ENCODE measurements around the gene CYP27C1.
"Not testable (repeated sequence)": the region's sequence is repeated elsewhere in the genome, so short reads cannot be mapped to it uniquely, and the experiment has no call there.

Gene CYP27C1

DNA sequence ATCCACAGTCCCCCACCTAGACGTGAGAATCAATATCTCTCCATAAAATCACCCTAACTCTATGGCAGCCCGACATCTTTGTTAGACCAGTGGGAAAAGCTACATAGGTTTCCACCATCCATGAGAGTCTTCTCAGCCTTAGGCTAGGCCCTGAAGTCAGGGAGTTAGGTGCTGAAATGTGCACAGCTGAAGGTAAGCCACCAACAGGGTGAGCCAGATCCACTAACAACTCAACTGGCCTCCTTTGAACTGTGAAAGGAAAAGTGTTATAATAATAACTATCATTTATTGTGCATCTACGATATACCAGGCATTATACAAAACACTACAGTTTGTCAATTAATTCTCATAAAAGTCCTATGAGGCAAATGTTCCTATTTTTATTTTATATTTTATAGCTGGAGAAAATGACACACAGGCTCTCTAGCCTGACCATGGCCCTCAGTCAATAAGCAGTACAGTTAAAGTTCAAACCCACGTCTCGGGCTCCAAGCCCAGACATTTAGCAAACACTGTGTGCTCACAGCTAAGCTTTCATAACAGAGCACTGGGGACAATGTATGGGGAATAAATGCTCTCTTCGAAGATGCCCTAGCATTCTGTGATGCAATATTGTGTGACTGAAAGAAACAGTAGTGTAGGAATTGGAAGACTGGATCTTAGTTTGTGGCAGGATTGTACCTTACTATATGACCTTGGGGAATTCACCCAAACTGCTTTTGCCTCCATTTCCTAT lies 11.2 kb upstream of the CYP27C1 start:
- in situ Hi-C loops (cut with MboI; ENCODE audit: low sequenced_read_pairs, unreplicated experiment): no loop called here
- no peak for TF ChIP-seq CTCF (IDR thresholded peaks at IDR 0.05; ENCODE audit: borderline replicate concordance, control extremely low read depth, extremely low read depth, insufficient read depth, missing control alignments)
- no peak for DNase-seq (ENCODE audit: low spot score)

DNA sequence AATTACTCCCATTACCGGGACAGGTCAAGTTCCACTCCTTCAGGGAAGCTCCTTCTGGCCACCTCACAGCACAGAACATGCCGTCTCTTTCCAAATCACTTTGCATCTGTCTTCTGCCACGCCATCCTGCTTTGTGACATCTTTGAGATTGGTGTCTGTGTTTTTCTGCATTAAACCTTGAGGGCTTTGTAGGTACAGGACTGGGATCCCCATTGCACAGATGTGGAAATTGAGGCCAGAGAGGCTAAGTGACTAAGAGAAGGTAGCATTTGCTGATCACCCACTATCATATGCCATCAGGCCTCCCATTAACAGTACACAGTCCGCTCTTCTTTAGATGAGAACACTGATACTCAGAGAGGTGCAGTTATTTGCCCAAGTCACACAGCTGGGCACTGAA lies 9.5 kb upstream of the CYP27C1 start:
- in situ Hi-C loops (cut with MboI; ENCODE audit: low sequenced_read_pairs, unreplicated experiment): no loop called here
- no peak for TF ChIP-seq CTCF (IDR thresholded peaks at IDR 0.05; ENCODE audit: borderline replicate concordance, control extremely low read depth, extremely low read depth, insufficient read depth, missing control alignments)
- no peak for DNase-seq (ENCODE audit: low spot score)

GRCh38 chr2:127228102-127228501 lies 8.0 kb upstream of the CYP27C1 start:
- TF ChIP-seq CTCF (IDR thresholded peaks at IDR 0.05; ENCODE audit: borderline replicate concordance, control extremely low read depth, extremely low read depth, insufficient read depth, missing control alignments): no peak
- DNase-seq (ENCODE audit: low spot score): no peak
- in situ Hi-C loops (cut with MboI; ENCODE audit: low sequenced_read_pairs, unreplicated experiment): no loop called here

- in situ Hi-C loops (cut with MboI; ENCODE audit: low sequenced_read_pairs, unreplicated experiment); DNase-seq (ENCODE audit: low spot score): not testable (repeated sequence)
Observed at GRCh38 chr2:127227264-127227660, 7.2 kb upstream of the CYP27C1 start.

DNA sequence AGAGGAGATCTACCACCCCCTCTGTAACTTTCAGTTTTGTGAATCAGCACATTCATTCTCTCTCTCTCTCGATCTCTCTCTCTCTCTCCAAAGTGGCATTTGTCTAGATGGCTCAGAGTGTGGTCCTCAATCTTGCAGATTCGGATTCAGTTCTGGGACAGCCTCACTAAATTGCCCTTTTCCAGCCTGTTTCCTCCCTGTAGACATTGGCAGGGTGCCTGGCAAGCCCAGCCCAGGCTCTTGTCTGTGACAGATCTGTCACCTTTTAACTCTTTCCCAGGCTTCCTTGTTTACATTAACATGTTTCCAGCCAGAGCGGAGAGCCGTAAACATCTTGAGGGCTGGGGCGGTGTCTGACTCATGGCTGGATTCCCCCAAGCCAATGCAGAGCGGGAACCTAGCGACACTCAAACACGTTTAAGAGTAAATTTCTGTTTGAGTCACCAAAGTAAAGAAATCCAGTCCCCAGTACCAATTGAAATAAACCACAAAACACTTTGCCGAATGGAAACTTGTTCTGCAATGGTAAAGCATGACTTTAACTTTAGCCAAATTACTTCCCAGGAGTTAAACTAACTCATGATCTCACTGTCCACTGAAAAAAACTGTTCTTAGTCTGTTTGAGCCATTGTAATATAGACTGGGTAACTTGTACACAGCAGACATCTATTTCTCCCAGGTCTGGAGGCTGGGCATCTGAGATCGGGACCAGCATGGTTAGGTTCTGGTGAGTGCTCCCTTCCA lies 6.6 kb upstream of the CYP27C1 start:
- no peak for TF ChIP-seq CTCF (IDR thresholded peaks at IDR 0.05; ENCODE audit: borderline replicate concordance, control extremely low read depth, extremely low read depth, insufficient read depth, missing control alignments)
- DNase-seq (ENCODE audit: low spot score): peak; percentile 74
- in situ Hi-C loops (cut with MboI; ENCODE audit: low sequenced_read_pairs, unreplicated experiment): no loop called here

- in situ Hi-C loops (cut with MboI; ENCODE audit: low sequenced_read_pairs, unreplicated experiment): no loop called here
- no peak for TF ChIP-seq CTCF (IDR thresholded peaks at IDR 0.05; ENCODE audit: borderline replicate concordance, control extremely low read depth, extremely low read depth, insufficient read depth, missing control alignments)
- DNase-seq (ENCODE audit: low spot score): no peak
Observed at GRCh38 chr2:127226132-127226519, 6.0 kb upstream of the CYP27C1 start.

Data from GM13976 (cell line).